ENCODE results near the gene BACH1.
"Not testable (repeated sequence)": the region's sequence is repeated elsewhere in the genome, so short reads cannot be mapped to it uniquely, and the experiment has no call there.

BACH1 gene

DNA sequence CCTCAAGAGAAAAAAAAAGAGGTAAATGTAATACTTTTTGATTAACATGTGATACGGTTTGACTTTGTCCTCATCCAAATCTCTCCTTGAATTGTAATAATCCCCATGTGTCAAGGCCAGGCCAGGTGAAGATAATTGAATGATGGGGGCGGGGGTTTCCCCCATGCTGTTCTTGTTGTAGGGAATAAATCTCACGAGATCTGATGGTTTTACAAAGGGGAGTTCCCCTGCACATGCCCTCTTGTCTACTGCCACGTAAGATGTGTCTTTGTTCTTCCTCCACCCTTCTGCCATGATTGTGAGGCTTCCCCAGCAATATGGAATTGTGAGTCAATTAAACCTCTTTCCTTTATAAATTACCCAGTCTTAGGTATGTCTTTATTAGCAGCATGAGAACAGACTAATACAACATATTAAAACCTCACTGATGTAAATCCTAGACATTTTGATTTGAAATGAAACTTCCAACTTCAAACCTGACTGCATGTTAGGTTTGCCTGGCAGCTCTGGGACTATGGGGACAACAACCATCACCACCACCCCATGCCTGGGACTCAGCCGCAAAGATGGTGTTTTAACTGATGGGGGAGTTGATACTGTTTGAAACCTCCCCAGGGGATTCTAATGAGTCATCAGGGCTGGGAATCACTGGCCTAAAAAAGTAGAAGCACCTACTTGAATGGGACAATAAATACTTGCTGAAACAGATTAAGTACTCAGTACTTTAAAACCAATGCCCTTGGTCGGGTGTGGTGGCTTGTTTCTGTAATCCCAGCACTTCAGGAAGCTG is 32.8 kb upstream of the BACH1 start:
- Histone ChIP-seq H3K4me3 (ENCODE audit: low read length) (no peak overlapping the region), H3K27me3 (ENCODE audit: control insufficient read depth, insufficient read depth, low read length) (no peaks in the 10 kb centered on the region), H3K36me3 (ENCODE audit: control insufficient read depth, insufficient read depth, low read length) (no peaks in the 10 kb centered on the region), H3K9ac (ENCODE audit: low read length) (no peak overlapping the region), H3K27ac (ENCODE audit: low read depth, low read length) (no peak overlapping the region), H3K4me1 (ENCODE audit: control insufficient read depth, insufficient read depth, low read length) (no peaks in the 10 kb centered on the region)

DNA sequence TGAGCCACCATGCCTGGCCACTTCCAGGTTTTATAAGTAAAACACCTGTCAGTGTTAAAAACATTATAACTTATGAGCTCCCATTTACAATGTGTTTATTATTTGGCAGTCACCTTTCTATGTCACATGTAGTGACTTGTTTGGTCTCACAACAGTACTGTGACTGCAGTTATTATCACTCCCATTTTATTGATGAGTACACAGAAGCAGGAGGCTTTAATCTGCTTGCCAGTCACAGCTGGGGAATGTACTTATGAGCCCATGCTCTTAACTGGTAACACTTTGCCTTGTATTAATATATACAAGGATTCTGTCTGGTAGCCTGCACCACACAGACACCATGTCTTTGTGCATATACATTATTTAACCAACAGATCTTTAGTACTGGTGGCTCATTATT is 31.1 kb upstream of the BACH1 start:
- Histone ChIP-seq H3K4me3 (ENCODE audit: low read length) (no peak overlapping the region), H3K36me3 (ENCODE audit: control insufficient read depth, insufficient read depth, low read length) (no peaks in the 10 kb centered on the region), H3K4me1 (ENCODE audit: control insufficient read depth, insufficient read depth, low read length) (no peaks in the 10 kb centered on the region), H3K27me3 (ENCODE audit: control insufficient read depth, insufficient read depth, low read length) (no peaks in the 10 kb centered on the region), H3K27ac (ENCODE audit: low read depth, low read length) (no peak overlapping the region), H3K9ac (ENCODE audit: low read length) (no peak overlapping the region)

DNA sequence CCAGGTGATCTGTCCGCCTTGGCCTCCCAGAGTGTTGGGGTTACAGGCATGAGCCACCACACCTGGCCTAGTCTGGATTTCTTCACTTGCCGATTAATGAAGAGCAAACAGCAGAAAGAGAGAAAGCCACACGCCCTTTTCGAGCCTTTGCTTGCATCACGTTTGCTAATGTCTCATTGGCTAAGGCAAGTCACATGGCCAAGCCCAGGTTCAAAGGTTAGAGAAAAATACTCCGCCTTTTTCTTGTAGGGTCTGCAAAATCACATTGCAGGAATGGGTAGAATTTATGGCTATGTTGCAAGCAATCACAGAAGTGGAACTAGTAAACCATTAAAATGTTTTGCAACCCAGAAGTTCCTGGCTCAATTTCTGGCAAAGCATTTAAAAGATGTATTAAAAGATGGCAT is 26.8 kb upstream of the BACH1 start:
- H3K27ac ChIP-seq (ENCODE audit: low read depth, low read length): no peak overlapping the region
- peaks cover 3% of the 10 kb centered on the region for H3K4me1 ChIP-seq (ENCODE audit: control insufficient read depth, insufficient read depth, low read length)
- H3K36me3 ChIP-seq (ENCODE audit: control insufficient read depth, insufficient read depth, low read length): no peaks in the 10 kb centered on the region
- no peak overlapping the region for H3K9ac ChIP-seq (ENCODE audit: low read length)
- no peaks in the 10 kb centered on the region for H3K27me3 ChIP-seq (ENCODE audit: control insufficient read depth, insufficient read depth, low read length)
- H3K4me3 ChIP-seq (ENCODE audit: low read length): no peak overlapping the region

DNA sequence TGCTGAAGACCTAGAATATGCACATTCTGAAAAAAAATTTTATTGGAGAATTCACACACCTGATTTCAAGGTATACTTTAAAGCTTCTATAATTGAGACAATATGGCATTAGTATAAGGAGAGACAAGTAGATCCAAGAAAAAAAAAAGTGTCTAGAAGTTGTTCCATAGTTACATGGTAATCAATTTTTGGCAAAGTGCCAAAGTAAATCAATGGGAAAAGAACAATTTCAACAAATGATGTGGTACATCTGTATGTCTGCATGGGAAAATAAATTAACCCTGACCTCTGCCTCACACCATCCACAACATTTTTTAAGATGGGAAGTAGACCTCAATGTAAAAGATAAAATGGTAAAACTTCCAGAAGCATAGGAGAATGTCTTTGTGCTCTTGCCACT is 21.3 kb upstream of the BACH1 start:
- no peaks in the 10 kb centered on the region for H3K27me3 ChIP-seq (ENCODE audit: control insufficient read depth, insufficient read depth, low read length)
- H3K4me1 ChIP-seq (ENCODE audit: control insufficient read depth, insufficient read depth, low read length): peaks cover 3% of the 10 kb centered on the region

DNA sequence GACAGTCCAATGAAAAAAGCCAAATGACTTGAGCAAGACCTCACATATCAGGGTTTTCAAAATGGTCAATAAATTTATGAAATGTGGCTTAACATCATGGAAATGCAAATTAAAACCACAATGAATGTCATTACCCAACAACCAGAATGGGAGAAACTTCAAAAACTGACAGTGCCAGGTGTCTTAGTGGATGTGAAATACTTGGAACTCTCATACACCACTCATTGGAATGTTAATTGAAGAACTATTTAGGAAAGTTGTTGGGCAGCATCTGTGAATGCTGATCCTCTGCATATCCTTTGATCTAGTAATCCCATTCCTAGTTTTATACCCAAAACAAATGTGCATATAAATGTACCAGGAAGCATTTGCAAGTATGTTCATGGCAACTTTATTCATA is 19.2 kb upstream of the BACH1 start:
- H3K36me3 ChIP-seq (ENCODE audit: control insufficient read depth, insufficient read depth, low read length): no peaks in the 10 kb centered on the region
- H3K4me1 ChIP-seq (ENCODE audit: control insufficient read depth, insufficient read depth, low read length): peaks cover 3% of the 10 kb centered on the region
- no peak overlapping the region for H3K4me3 ChIP-seq (ENCODE audit: low read length)
- no peak overlapping the region for H3K9ac ChIP-seq (ENCODE audit: low read length)
- no peak overlapping the region for H3K27ac ChIP-seq (ENCODE audit: low read depth, low read length)
- no peaks in the 10 kb centered on the region for H3K27me3 ChIP-seq (ENCODE audit: control insufficient read depth, insufficient read depth, low read length)

More for the DNA sequence above, 21.3 kb upstream of the BACH1 start:
- no peaks in the 10 kb centered on the region for H3K36me3 ChIP-seq (ENCODE audit: control insufficient read depth, insufficient read depth, low read length)
- H3K9ac ChIP-seq (ENCODE audit: low read length): no peak overlapping the region
- no peak overlapping the region for H3K27ac ChIP-seq (ENCODE audit: low read depth, low read length)
- no peak overlapping the region for H3K4me3 ChIP-seq (ENCODE audit: low read length)

DNA sequence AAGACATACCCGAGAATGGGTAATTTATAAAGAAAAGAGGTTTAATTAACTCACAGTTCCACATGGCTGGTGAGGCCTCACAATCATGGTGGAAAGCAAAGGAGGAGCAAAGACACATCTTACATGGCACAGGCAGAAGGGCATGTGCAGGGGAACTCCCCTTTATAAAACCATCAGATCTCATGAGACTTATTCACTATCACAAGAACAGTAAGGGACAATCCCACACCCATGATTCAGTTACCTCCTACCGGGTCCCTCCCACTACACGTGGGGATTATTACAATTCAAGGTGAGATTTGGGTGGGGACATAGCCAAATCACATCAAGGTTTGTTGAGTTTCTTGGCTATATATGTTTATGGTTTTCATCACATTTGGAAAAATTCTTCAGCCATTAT is 16.9 kb upstream of the BACH1 start:
- not testable (repeated sequence) for H3K4me3 ChIP-seq (ENCODE audit: low read length); H3K36me3 ChIP-seq (ENCODE audit: control insufficient read depth, insufficient read depth, low read length); H3K4me1 ChIP-seq (ENCODE audit: control insufficient read depth, insufficient read depth, low read length)

DNA sequence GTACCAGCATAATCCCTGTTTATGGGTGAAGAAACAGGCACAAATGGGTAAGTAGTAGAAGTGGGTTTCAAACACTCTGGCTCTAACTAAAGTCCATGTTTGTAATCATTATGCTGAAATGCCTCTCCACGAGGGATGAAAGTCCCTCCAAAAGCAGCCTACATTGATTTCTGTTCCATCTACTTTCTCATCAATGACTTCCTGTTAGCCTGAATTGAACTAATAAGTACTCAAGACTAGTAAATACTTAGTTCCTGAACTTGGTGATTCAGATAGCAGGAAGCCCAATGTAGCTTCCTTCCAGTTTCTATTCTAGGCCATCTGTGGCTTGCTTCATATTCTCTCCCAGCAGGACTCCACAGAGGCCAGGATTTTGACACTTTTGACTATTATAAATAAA is 11.3 kb upstream of the BACH1 start:
- Histone ChIP-seq H3K9ac (ENCODE audit: low read length) (no peak overlapping the region), H3K4me1 (ENCODE audit: control insufficient read depth, insufficient read depth, low read length) (no peaks in the 10 kb centered on the region), H3K27me3 (ENCODE audit: control insufficient read depth, insufficient read depth, low read length) (no peaks in the 10 kb centered on the region), H3K27ac (ENCODE audit: low read depth, low read length) (no peak overlapping the region), H3K4me3 (ENCODE audit: low read length) (no peak overlapping the region), H3K36me3 (ENCODE audit: control insufficient read depth, insufficient read depth, low read length) (no peaks in the 10 kb centered on the region)

More for the DNA sequence above, 16.9 kb upstream of the BACH1 start:
- not testable (repeated sequence) for H3K27me3 ChIP-seq (ENCODE audit: control insufficient read depth, insufficient read depth, low read length); H3K27ac ChIP-seq (ENCODE audit: low read depth, low read length); H3K9ac ChIP-seq (ENCODE audit: low read length)

DNA sequence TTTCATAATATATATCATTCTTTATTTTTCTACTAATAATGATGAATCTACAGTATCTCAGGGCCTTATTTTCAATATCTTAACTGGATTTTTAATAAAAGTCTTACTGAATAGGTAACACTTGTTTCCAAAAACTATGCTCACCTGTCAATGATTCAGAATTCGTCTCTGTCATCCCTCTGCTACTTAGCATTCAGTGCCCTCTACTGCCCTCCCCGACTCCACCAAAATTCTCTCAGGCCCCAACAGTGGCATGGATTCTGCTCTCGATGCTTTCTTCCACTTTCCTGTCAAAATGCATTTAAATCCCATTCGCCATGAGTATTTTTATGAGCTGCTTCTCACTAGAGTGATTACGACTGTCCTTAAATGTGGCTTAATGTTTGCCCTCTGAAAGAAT is 10.5 kb upstream of the BACH1 start:
- H3K27ac ChIP-seq (ENCODE audit: low read depth, low read length): no peak overlapping the region
- no peaks in the 10 kb centered on the region for H3K36me3 ChIP-seq (ENCODE audit: control insufficient read depth, insufficient read depth, low read length)
- H3K27me3 ChIP-seq (ENCODE audit: control insufficient read depth, insufficient read depth, low read length): no peaks in the 10 kb centered on the region
- no peak overlapping the region for H3K9ac ChIP-seq (ENCODE audit: low read length)
- no peaks in the 10 kb centered on the region for H3K4me1 ChIP-seq (ENCODE audit: control insufficient read depth, insufficient read depth, low read length)
- no peak overlapping the region for H3K4me3 ChIP-seq (ENCODE audit: low read length)

DNA sequence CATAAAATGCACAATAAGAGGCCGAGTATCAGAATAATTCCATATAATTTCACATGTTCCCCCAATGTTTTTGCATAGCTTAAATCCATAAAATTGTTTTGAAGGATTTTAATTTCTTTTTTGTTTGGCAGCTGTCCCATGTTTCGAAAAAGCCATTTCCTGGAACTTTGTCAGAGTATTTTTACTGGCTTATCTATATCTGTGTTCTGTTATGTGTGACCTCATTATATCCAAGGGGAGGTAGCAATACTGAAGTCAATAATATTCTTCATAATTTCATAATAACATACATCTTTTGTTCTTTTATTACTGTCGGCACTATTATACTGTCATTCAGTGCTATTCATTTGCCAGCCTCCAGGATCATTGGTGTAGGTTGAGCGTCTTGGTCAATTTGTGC is 9.4 kb upstream of the BACH1 start:
- H3K9ac ChIP-seq (ENCODE audit: low read length): no peak overlapping the region

DNA sequence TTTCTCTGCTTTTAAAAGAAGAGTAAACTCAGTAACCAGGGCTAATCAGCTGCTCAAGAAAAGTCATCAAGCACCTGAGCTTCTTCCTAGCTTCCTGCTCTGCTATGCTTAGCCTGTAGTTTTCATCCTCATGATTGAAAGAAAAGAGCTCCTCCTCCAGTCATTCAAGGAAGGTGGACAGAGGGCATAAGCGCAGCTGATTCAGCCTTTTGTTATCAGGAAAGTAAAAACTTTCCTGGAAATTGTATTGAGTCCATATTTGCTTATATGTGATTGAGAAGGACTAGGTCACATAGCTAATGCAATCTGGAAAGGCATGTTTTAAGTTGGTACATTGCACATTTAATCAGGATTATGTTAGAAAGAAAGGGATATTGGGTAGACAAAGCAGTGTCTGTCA is 8.5 kb upstream of the BACH1 start:
- Histone ChIP-seq H3K4me3 (ENCODE audit: low read length) (no peak overlapping the region), H3K4me1 (ENCODE audit: control insufficient read depth, insufficient read depth, low read length) (no peaks in the 10 kb centered on the region), H3K27ac (ENCODE audit: low read depth, low read length) (no peak overlapping the region), H3K9ac (ENCODE audit: low read length) (no peak overlapping the region), H3K36me3 (ENCODE audit: control insufficient read depth, insufficient read depth, low read length) (no peaks in the 10 kb centered on the region), H3K27me3 (ENCODE audit: control insufficient read depth, insufficient read depth, low read length) (no peaks in the 10 kb centered on the region)

More for the DNA sequence above, 9.4 kb upstream of the BACH1 start:
- H3K4me3 ChIP-seq (ENCODE audit: low read length): no peak overlapping the region
- H3K27ac ChIP-seq (ENCODE audit: low read depth, low read length): no peak overlapping the region
- H3K27me3 ChIP-seq (ENCODE audit: control insufficient read depth, insufficient read depth, low read length): no peaks in the 10 kb centered on the region
- no peaks in the 10 kb centered on the region for H3K36me3 ChIP-seq (ENCODE audit: control insufficient read depth, insufficient read depth, low read length)
- H3K4me1 ChIP-seq (ENCODE audit: control insufficient read depth, insufficient read depth, low read length): no peaks in the 10 kb centered on the region

DNA sequence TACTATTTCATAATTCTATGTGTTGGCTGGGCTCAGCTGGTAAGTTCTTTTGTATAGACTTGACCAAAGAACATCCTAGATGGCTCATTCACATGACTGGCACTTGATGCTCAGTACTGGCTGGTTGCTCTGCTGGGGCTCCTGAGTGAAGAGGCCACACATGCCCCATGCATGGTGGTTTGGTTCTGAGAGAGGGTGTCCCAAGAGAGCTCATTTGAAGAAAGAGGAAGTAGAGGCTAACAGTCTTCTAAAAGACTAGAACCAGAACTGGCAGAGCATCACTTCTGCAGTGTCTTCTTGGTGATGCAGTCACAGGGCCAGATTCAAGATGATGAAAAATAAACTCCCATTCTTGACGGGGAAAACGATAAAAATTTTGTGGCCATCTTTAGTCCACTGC is 5.2 kb upstream of the BACH1 start:
- Histone ChIP-seq H3K4me1 (ENCODE audit: control insufficient read depth, insufficient read depth, low read length) (no peaks in the 10 kb centered on the region), H3K27me3 (ENCODE audit: control insufficient read depth, insufficient read depth, low read length) (no peaks in the 10 kb centered on the region), H3K4me3 (ENCODE audit: low read length) (no peak overlapping the region), H3K36me3 (ENCODE audit: control insufficient read depth, insufficient read depth, low read length) (no peaks in the 10 kb centered on the region), H3K9ac (ENCODE audit: low read length) (no peak overlapping the region), H3K27ac (ENCODE audit: low read depth, low read length) (no peak overlapping the region)

DNA sequence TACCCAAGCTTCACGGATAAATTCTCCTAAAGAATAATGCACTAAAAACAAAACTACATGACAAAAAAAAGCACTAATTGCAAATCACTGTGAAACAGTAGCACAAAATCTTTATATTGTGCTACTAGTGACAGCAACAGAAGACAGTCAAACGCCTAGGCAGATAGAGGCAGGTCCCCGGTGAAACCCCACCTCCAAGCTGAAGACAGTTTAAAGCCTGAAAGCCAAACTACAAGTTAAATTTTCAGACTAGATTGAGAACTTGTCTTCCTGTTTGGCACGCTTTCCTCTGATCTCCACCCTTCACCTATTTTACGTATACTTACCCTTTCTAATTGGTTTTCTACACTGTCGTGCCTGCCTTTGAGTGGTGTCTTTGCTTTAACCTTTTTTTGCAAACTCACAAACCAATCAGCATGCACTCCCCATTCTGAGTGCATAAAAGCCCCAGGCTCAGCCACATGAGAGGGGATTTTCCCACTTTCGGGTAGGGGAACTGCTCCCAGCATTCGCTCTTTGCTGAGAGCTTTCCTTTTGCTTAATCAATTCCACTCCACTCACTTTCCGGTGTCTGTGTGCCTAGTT is 3.6 kb upstream of the BACH1 start:
- no peak overlapping the region for H3K27ac ChIP-seq (ENCODE audit: low read depth, low read length)
- no peaks in the 10 kb centered on the region for H3K36me3 ChIP-seq (ENCODE audit: control insufficient read depth, insufficient read depth, low read length)
- peak overlapping the region; percentile 26 for H3K4me3 ChIP-seq (ENCODE audit: low read length)
- no peaks in the 10 kb centered on the region for H3K4me1 ChIP-seq (ENCODE audit: control insufficient read depth, insufficient read depth, low read length)
- no peaks in the 10 kb centered on the region for H3K27me3 ChIP-seq (ENCODE audit: control insufficient read depth, insufficient read depth, low read length)
- H3K9ac ChIP-seq (ENCODE audit: low read length): no peak overlapping the region

DNA sequence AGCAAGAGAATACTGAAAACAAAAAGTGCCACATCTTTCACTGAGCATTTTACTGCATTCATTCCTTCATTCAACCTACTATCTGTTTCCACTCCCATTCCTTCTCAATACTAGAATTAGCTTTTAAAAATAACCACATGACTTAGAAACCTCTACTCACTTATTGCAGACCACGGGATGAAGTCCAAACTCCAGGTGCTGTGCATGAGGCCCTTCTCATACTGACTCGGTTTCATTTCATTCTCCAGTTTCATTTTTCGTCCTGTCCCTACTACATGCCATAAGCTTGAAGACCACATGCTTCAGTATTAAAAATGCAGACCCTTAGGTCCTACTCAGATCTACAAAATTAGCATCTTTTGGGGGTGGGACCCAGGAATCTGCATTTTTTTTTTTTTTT is 2.3 kb upstream of the BACH1 start:
- no peak overlapping the region for H3K9ac ChIP-seq (ENCODE audit: low read length)
- no peaks in the 10 kb centered on the region for H3K36me3 ChIP-seq (ENCODE audit: control insufficient read depth, insufficient read depth, low read length)
- H3K27ac ChIP-seq (ENCODE audit: low read depth, low read length): no peak overlapping the region
- H3K4me3 ChIP-seq (ENCODE audit: low read length): no peak overlapping the region
- H3K27me3 ChIP-seq (ENCODE audit: control insufficient read depth, insufficient read depth, low read length): no peaks in the 10 kb centered on the region
- no peaks in the 10 kb centered on the region for H3K4me1 ChIP-seq (ENCODE audit: control insufficient read depth, insufficient read depth, low read length)

Data from rectal smooth muscle tissue (tissue), 1 donor.